RWPE1 (cell line): Measurements from ENCODE around the gene AFF2.

Experiments
- CTCF ChIA-PET: fragments of 350-600 bp; sonication (Branson Sonifier 250); formaldehyde crosslinking; extraction: SDS; loops from one replicate; lab custom pipeline; 2021; lab: Yijun Ruan, JAX
- POLR2A ChIA-PET: fragments of 400-600 bp; formaldehyde crosslinking; extraction: SDS; loops from one replicate; lab custom pipeline; 2020; ENCODE audit warnings: antibody characterized with exemption; ENCODE audit not compliant: low non-redundant PET; lab: Yijun Ruan, JAX
- DNase-seq: peaks from one replicate; pipeline ENCODE4 v3.0.0; 2012; ENCODE audit warnings: low spot score
- H3K27ac ChIP-seq: fragments of 450-650 bp; 2 replicates; pipeline ENCODE4 v1.5.1; 2017
- TF ChIP-seq, protein P1 (sequence below): fragments of 450-650 bp; conservative IDR thresholded peaks from 2 replicates; pipeline ENCODE4 v1.5.1; 2017; ENCODE audit warnings: low read depth, mild to moderate bottlenecking

The AFF2 gene

GRCh38 chrX:148500423-148501385 lies at the start of gene AFF2:
AFF2 (plus strand) TSS chrX:148500617; CDS start chrX:148501098, 481 bp downstream.
- no peak within 1 kb of the TSS for H3K27ac ChIP-seq
- POLR2A ChIA-PET = no interaction called here
- DNase-seq = no peak

GRCh38 chrX:148457279-148457678 lies 43.1 kb upstream of the AFF2 start:
- CTCF ChIA-PET = no interaction called here
- TF ChIP-seq, protein P1, sequence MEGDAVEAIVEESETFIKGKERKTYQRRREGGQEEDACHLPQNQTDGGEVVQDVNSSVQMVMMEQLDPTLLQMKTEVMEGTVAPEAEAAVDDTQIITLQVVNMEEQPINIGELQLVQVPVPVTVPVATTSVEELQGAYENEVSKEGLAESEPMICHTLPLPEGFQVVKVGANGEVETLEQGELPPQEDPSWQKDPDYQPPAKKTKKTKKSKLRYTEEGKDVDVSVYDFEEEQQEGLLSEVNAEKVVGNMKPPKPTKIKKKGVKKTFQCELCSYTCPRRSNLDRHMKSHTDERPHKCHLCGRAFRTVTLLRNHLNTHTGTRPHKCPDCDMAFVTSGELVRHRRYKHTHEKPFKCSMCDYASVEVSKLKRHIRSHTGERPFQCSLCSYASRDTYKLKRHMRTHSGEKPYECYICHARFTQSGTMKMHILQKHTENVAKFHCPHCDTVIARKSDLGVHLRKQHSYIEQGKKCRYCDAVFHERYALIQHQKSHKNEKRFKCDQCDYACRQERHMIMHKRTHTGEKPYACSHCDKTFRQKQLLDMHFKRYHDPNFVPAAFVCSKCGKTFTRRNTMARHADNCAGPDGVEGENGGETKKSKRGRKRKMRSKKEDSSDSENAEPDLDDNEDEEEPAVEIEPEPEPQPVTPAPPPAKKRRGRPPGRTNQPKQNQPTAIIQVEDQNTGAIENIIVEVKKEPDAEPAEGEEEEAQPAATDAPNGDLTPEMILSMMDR = no peak
- DNase-seq = no peak
- POLR2A ChIA-PET = no interaction called here
- H3K27ac ChIP-seq = no peak overlapping the region

More at GRCh38 chrX:148500423-148501385, at the start of gene AFF2:
- CTCF ChIA-PET = interaction anchor here (0.6 kb wide), 1 partner anchor 13 kb away, joined by 3 read pairs; no protein-coding TSS in a partner anchor
- TF ChIP-seq, protein P1 = no peak

GRCh38 chrX:148459343-148459742 lies 41.1 kb upstream of the AFF2 start:
- POLR2A ChIA-PET = no interaction called here
- TF ChIP-seq, protein P1 = no peak
- no peak overlapping the region for H3K27ac ChIP-seq
- CTCF ChIA-PET = no interaction called here
- no peak for DNase-seq

GRCh38 chrX:148466292-148466691 lies 34.1 kb upstream of the AFF2 start:
- no peak overlapping the region for H3K27ac ChIP-seq
- ChIA-PET POLR2A (no interaction called here), CTCF (no interaction called here)
- TF ChIP-seq, protein P1 = no peak
- DNase-seq = peak; percentile 5

DNA sequence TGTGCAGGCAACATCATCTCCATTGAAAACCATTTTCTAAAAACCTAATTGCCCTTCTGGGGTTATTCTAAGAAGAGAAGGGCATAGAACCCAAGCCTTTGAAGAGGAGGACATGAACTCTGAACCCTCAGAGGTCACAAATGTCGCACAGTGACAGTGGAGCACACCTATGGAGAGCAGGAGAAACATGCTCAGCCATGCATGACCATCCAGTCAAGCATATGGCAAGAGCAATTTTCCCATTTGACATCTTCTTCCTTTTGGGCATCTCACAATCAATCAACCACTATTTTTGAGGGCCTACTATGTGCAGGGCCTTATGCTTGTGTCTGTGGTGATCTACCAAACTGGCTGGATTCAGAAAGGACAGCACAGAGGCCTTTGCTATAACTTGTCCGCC lies 30.1 kb upstream of the AFF2 start:
- no peak for DNase-seq
- TF ChIP-seq, protein P1 = no peak
- H3K27ac ChIP-seq = no peak overlapping the region
- CTCF ChIA-PET = no interaction called here
- POLR2A ChIA-PET = no interaction called here

DNA sequence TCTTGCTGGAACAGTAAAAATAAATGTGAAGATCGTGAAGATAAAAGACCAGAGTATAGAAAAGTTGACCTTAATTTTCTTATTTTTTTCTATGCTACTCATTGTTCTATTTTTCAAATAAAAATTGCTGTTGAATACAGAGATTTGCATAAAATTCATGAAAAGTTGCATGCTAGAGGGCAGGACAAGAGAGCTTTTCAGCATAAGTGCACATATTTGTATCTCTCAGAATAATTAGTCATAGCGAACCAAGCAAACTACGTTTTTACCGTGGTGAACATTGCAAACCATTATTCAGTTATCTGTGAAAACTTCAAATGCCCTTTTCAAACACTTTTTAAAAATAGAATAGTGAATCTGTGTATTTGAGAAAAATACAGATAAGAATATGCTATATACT lies 26.4 kb upstream of the AFF2 start:
- TF ChIP-seq, protein P1 = no peak
- ChIA-PET CTCF (no interaction called here), POLR2A (no interaction called here)
- no peak for DNase-seq
- H3K27ac ChIP-seq = no peak overlapping the region
